Activated T-cell treated with anti-CD3 and anti-CD28 coated beads, Interleukin-2, amount 50 U/mL, for 4 hours (primary cell): ENCODE data around the gene SOAT2. TPM values are rescaled to one million over a fixed set of nuclear protein-coding genes. Genes with fewer than 3 reads are reported as not detected.

Experiments used
- ATAC-seq, 2 donors: fragments of 200-7000 bp; cut with Tn5 transposase; one replicate each; pipeline ENCODE4 v1.10.0; 2021
- DNase-seq: peaks from one replicate; pipeline ENCODE4 v3.0.0-alpha.2; 2020
- H3K27me3 Mint-ChIP-seq: one replicate; pipeline ENCODE4 v1.8.0; 2021; ENCODE audit warnings: low read depth, mixed read lengths
- H3K36me3 Mint-ChIP-seq: one replicate; pipeline ENCODE4 v1.8.0; 2022; ENCODE audit warnings: mixed read lengths; ENCODE audit not compliant: insufficient read depth
- H3K4me1 Mint-ChIP-seq: one replicate; pipeline ENCODE4 v1.8.0; 2021; ENCODE audit warnings: low read depth, mixed read lengths
- H3K4me3 Mint-ChIP-seq: one replicate; pipeline ENCODE4 v1.8.0; 2021; ENCODE audit warnings: mild to moderate bottlenecking, moderate library complexity, mixed read lengths
- H3K9me3 Mint-ChIP-seq: one replicate; pipeline ENCODE4 v1.8.0; 2021; ENCODE audit warnings: mixed read lengths
- total RNA-seq, 3 donors: library from RNA; stranded (reverse); gene quantifications; one replicate each; pipeline ENCODE4 v1.2.1, GENCODE V29; 2021

The SOAT2 gene
- total RNA-seq, 3 donors from 2014 or later, result 0.15 to 0.54 (median 0.32) TPM

GRCh38 chr12:53122961-53123468 is 19.7 kb downstream of the SOAT2 start:
- Mint-ChIP-seq H3K4me1 (no peaks in the 10 kb centered on the region), H3K4me3 (no peak overlapping the region), H3K27me3 (no peaks in the 10 kb centered on the region), H3K9me3 (no peaks in the 10 kb centered on the region), H3K36me3 (no peaks in the 10 kb centered on the region)
- ATAC-seq, result no peak
- no peak for DNase-seq

GRCh38 chr12:53123578-53124351 is 20.5 kb downstream of the SOAT2 start:
- no peaks in the 10 kb centered on the region for H3K27me3 Mint-ChIP-seq
- no peak for ATAC-seq
- no peaks in the 10 kb centered on the region for H3K9me3 Mint-ChIP-seq
- H3K4me3 Mint-ChIP-seq, result no peak overlapping the region
- no peaks in the 10 kb centered on the region for H3K4me1 Mint-ChIP-seq
- H3K36me3 Mint-ChIP-seq, result no peaks in the 10 kb centered on the region
- DNase-seq, result no peak

GRCh38 chr12:53124352-53124723 is 21.1 kb downstream of the SOAT2 start:
- DNase-seq, result no peak
- H3K36me3 Mint-ChIP-seq, result no peaks in the 10 kb centered on the region
- ATAC-seq, result no peak
- peaks cover 2% of the 10 kb centered on the region for H3K27me3 Mint-ChIP-seq
- H3K4me1 Mint-ChIP-seq, result no peaks in the 10 kb centered on the region
- no peaks in the 10 kb centered on the region for H3K9me3 Mint-ChIP-seq
- no peak overlapping the region for H3K4me3 Mint-ChIP-seq

GRCh38 chr12:53127169-53127568 is 23.9 kb downstream of the SOAT2 start:
- DNase-seq, result no peak

GRCh38 chr12:53128780-53129569 is 25.7 kb downstream of the SOAT2 start:
- no peak for DNase-seq
- Mint-ChIP-seq H3K27me3 (peaks cover 4% of the 10 kb centered on the region), H3K36me3 (no peaks in the 10 kb centered on the region), H3K4me1 (no peaks in the 10 kb centered on the region), H3K4me3 (no peak overlapping the region), H3K9me3 (no peaks in the 10 kb centered on the region)
- no peak for ATAC-seq

More at GRCh38 chr12:53127169-53127568, 23.9 kb downstream of the SOAT2 start:
- peaks cover 4% of the 10 kb centered on the region for H3K27me3 Mint-ChIP-seq
- no peaks in the 10 kb centered on the region for H3K4me1 Mint-ChIP-seq
- no peak for ATAC-seq
- H3K9me3 Mint-ChIP-seq, result no peaks in the 10 kb centered on the region
- no peak overlapping the region for H3K4me3 Mint-ChIP-seq
- H3K36me3 Mint-ChIP-seq, result no peaks in the 10 kb centered on the region

- H3K4me1 Mint-ChIP-seq, result no peaks in the 10 kb centered on the region
- ATAC-seq (no peak), DNase-seq (no peak)
- H3K27me3 Mint-ChIP-seq, result peaks cover 4% of the 10 kb centered on the region
- no peaks in the 10 kb centered on the region for H3K36me3 Mint-ChIP-seq
- H3K4me3 Mint-ChIP-seq, result no peak overlapping the region
- no peaks in the 10 kb centered on the region for H3K9me3 Mint-ChIP-seq
Measured at GRCh38 chr12:53131844-53132243, 28.6 kb downstream of the SOAT2 start.

- H3K4me1 Mint-ChIP-seq, result no peaks in the 10 kb centered on the region
- H3K27me3 Mint-ChIP-seq, result peaks cover 5% of the 10 kb centered on the region
- peaks cover 6% of the 10 kb centered on the region for H3K9me3 Mint-ChIP-seq
- H3K4me3 Mint-ChIP-seq, result no peak overlapping the region
- ATAC-seq (no peak), DNase-seq (no peak)
- H3K36me3 Mint-ChIP-seq, result no peaks in the 10 kb centered on the region
Measured at GRCh38 chr12:53133722-53134121, 30.4 kb downstream of the SOAT2 start.

GRCh38 chr12:53143355-53143754 is 40.1 kb downstream of the SOAT2 start:
- Mint-ChIP-seq H3K4me1 (no peaks in the 10 kb centered on the region), H3K4me3 (no peak overlapping the region), H3K27me3 (peaks cover 3% of the 10 kb centered on the region), H3K9me3 (no peaks in the 10 kb centered on the region), H3K36me3 (no peaks in the 10 kb centered on the region)
- no peak for DNase-seq
- ATAC-seq, result no peak

- H3K4me3 Mint-ChIP-seq, result no peak overlapping the region
Measured at GRCh38 chr12:53145383-53146260, 42.3 kb downstream of the SOAT2 start.

GRCh38 chr12:53147181-53147580 is 43.9 kb downstream of the SOAT2 start:
- no peaks in the 10 kb centered on the region for H3K36me3 Mint-ChIP-seq
- H3K4me1 Mint-ChIP-seq, result no peaks in the 10 kb centered on the region
- H3K27me3 Mint-ChIP-seq, result no peaks in the 10 kb centered on the region
- no peak for ATAC-seq
- no peaks in the 10 kb centered on the region for H3K9me3 Mint-ChIP-seq
- H3K4me3 Mint-ChIP-seq, result no peak overlapping the region
- no peak for DNase-seq

More at GRCh38 chr12:53145383-53146260, 42.3 kb downstream of the SOAT2 start:
- H3K9me3 Mint-ChIP-seq, result no peaks in the 10 kb centered on the region
- H3K36me3 Mint-ChIP-seq, result no peaks in the 10 kb centered on the region
- DNase-seq, result no peak
- ATAC-seq, result no peak
- H3K4me1 Mint-ChIP-seq, result no peaks in the 10 kb centered on the region
- no peaks in the 10 kb centered on the region for H3K27me3 Mint-ChIP-seq

GRCh38 chr12:53147653-53148052 is 44.4 kb downstream of the SOAT2 start:
- no peaks in the 10 kb centered on the region for H3K36me3 Mint-ChIP-seq
- no peaks in the 10 kb centered on the region for H3K27me3 Mint-ChIP-seq

GRCh38 chr12:53151039-53151438 is 47.8 kb downstream of the SOAT2 start:
- no peaks in the 10 kb centered on the region for H3K27me3 Mint-ChIP-seq
- ATAC-seq, result no peak
- H3K9me3 Mint-ChIP-seq, result no peaks in the 10 kb centered on the region
- no peaks in the 10 kb centered on the region for H3K36me3 Mint-ChIP-seq
- no peak overlapping the region for H3K4me3 Mint-ChIP-seq
- DNase-seq, result no peak
- no peaks in the 10 kb centered on the region for H3K4me1 Mint-ChIP-seq

More at GRCh38 chr12:53147653-53148052, 44.4 kb downstream of the SOAT2 start:
- Mint-ChIP-seq H3K4me1 (no peaks in the 10 kb centered on the region), H3K4me3 (no peak overlapping the region), H3K9me3 (no peaks in the 10 kb centered on the region)
- DNase-seq (no peak), ATAC-seq (no peak)

GRCh38 chr12:53152390-53152789 is 49.1 kb downstream of the SOAT2 start:
- H3K36me3 Mint-ChIP-seq, result no peaks in the 10 kb centered on the region
- H3K9me3 Mint-ChIP-seq, result no peaks in the 10 kb centered on the region
- no peaks in the 10 kb centered on the region for H3K27me3 Mint-ChIP-seq
- H3K4me1 Mint-ChIP-seq, result no peaks in the 10 kb centered on the region
- no peak for DNase-seq
- H3K4me3 Mint-ChIP-seq, result no peak overlapping the region
- no peak for ATAC-seq
